CD4-positive, alpha-beta T cell treated with Interleukin-21 for 1 hour (primary cell): Measurements from ENCODE around the gene STARD3.
"Not testable (repeated sequence)": the region's sequence is repeated elsewhere in the genome, so short reads cannot be mapped to it uniquely, and the experiment has no call there.

Source experiments
- DNase-seq: peaks from one replicate; pipeline ENCODE4 v3.0.0-alpha.2; 2020

The STARD3 gene

DNA sequence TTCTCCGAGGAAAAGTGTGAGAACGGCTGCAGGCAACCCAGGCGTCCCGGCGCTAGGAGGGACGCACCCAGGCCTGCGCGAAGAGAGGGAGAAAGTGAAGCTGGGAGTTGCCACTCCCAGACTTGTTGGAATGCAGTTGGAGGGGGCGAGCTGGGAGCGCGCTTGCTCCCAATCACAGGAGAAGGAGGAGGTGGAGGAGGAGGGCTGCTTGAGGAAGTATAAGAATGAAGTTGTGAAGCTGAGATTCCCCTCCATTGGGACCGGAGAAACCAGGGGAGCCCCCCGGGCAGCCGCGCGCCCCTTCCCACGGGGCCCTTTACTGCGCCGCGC is 62.8 kb downstream of the STARD3 start, which contains the start of gene ERBB2:
TSS of gene ERBB2 (plus strand) at position 247 of the 330 bp plus-strand sequence. CDS start 175 bp downstream, outside the sequence.
- no peak for DNase-seq

GRCh38 chr17:39700148-39700987 is 63.4 kb downstream of the STARD3 start:
- no peak for DNase-seq

DNA sequence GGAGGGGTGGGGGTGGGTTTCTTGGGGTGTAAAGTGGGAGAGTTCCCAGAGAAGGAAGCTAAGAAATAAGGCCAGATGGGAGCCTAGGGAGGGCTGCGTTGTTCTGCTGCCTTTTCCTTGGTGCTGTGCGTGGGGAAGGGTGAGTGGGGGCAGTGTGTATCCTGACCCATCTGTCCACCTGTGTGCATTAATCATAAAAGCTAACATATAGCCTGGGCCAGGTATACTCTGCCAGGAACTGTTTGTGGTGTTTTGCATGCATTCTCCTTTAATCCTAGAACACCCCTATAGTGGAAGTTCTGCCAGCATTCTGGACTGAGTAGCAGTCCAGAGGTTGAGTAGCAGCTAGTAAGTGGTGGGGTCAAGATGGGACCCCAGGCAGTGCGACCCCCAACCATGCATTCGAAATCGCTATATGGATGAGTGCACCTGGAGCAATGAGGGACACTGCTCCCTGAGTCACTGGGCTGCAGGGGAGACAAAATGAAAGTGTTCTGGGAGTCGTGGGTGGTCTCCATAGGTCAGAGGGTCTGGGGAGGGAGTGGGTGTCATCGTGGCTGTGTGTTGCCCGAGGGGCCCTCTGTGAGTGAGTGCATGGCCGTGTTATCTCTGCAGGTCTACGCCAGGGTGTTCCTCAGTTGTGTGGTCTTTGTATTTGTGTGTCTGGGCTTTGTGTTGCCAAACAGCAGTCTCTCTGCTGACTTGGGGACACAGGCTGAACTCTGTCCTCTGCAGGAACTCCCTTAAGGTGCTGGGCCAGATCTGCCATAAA is 64.3 kb downstream of the STARD3 start:
- DNase-seq = no peak

DNA sequence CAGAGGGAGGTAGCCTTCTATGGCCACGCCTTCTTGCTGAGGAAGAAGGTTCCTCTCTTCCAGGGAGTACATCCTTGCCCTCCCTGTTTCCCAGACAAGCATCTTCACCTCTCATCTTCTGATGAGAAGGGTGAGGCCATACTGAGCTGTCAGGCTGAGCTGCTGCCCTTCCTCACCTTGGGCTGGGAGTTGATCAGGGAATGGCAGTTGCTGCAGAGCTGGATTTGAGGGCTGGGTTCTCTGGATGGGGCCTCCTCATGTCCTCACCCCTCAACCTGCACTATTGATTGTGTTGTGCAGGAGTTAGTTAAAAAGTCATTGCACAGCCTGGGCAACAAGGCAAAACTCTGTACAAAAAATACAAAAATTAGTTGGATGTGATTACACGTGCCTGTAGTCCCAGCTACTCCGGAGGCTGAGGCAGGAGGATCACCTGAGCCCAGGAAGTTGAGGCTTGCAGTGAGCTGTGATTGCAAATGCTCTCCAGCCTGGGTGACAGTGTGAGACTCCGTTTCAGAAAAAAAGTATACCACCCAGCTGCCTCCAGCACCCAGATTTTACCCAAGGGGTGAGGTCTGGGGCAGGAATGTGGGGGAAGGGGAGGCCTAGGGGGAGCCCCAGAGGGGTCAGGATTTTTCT is 65.0 kb downstream of the STARD3 start:
- no peak for DNase-seq

- no peak for DNase-seq
Measured at GRCh38 chr17:39702901-39703893, 66.3 kb downstream of the STARD3 start.

GRCh38 chr17:39703913-39704312 is 67.0 kb downstream of the STARD3 start:
- no peak for DNase-seq

GRCh38 chr17:39704821-39705551 is 68.0 kb downstream of the STARD3 start:
- DNase-seq = no peak

- no peak for DNase-seq
Measured at GRCh38 chr17:39705786-39706348, 68.9 kb downstream of the STARD3 start.

DNA sequence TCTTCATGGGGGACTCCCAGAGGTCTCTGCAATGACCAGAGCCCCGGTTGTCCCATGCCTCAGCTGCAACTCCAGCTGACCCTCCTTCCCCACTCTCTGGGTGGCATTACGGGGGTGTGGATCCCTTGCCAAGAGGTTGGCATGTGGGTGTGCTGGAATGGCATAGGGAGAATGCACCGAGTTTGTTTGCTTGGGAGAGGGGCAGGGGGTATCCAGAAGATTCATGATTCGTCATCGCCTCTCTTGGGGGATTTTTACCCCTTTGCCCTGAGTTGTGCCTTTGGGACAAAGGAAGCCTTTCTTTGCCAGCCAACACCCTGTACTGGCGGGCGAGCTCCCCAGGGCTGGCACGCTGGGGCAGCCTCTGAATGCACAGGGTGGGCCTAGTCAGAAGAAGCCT is 69.4 kb downstream of the STARD3 start:
- no peak for DNase-seq

DNA sequence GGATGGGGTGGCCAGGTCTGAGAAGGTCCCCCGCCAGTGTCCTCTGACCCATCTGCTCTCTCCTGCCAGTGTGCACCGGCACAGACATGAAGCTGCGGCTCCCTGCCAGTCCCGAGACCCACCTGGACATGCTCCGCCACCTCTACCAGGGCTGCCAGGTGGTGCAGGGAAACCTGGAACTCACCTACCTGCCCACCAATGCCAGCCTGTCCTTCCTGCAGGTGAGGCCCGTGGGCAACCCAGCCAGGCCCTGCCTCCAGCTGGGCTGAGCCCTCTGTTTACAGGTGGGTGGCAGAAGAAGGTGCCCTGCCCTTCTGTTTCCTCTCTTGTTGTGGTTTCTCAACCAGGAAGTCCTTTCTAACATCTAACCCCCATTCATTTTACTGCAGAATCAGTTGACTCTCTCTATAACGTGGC is 70.0 kb downstream of the STARD3 start:
- peak; percentile 23 for DNase-seq

GRCh38 chr17:39709319-39709997 is 72.5 kb downstream of the STARD3 start:
- no peak for DNase-seq

GRCh38 chr17:39709998-39710964 is 73.3 kb downstream of the STARD3 start:
- no peak for DNase-seq

GRCh38 chr17:39711071-39711470 is 74.1 kb downstream of the STARD3 start:
- DNase-seq = not testable (repeated sequence)

DNA sequence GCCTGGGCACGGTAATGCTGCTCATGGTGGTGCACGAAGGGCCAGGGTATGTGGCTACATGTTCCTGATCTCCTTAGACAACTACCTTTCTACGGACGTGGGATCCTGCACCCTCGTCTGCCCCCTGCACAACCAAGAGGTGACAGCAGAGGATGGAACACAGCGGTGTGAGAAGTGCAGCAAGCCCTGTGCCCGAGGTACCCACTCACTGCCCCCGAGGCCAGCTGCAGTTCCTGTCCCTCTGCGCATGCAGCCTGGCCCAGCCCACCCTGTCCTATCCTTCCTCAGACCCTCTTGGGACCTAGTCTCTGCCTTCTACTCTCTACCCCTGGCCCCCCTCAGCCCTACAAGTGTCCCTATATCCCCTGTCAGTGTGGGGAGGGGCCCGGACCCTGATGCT is 74.9 kb downstream of the STARD3 start:
- DNase-seq = no peak
